ENCODE results near the gene COQ10A. TPM values are rescaled to one million over a fixed set of nuclear protein-coding genes. Genes with fewer than 3 reads are reported as not detected.

The COQ10A gene
- total RNA-seq, 2 donors from 2014 or later = 20.5 to 23.2 TPM

DNA sequence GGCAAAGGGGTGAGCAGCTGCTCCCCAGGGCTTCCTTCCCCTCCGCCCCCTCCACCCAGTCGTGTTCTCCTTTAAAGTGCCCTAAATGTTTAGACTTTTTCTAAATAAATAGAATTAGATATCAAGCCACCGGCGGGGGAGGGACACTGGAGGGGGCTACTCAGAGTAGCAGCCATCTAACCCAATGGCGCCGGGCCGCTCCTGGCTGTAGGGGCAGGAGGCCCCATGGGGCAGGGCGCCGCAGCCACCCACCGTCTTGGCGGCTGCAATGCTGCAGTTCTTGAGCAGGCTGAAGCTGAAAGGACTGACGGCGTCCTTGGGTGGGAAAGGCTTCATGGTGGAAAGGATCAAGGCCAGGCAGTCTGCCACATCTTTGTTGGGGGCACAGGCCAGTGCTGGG, 23.8 kb upstream of the COQ10A start:
- no peak overlapping the region for H3K9ac ChIP-seq (ENCODE audit: extremely low read depth, low read length, poor library complexity, severe bottlenecking)
- 96 to 97% methylated on average over 5 to 11 of the region's 13 CpGs for WGBS, 2 experiments (ENCODE audit: insufficient coverage in 1 of 2, insufficient read length in 1 of 2)
- H3K4me3 Mint-ChIP-seq = no peak overlapping the region

DNA sequence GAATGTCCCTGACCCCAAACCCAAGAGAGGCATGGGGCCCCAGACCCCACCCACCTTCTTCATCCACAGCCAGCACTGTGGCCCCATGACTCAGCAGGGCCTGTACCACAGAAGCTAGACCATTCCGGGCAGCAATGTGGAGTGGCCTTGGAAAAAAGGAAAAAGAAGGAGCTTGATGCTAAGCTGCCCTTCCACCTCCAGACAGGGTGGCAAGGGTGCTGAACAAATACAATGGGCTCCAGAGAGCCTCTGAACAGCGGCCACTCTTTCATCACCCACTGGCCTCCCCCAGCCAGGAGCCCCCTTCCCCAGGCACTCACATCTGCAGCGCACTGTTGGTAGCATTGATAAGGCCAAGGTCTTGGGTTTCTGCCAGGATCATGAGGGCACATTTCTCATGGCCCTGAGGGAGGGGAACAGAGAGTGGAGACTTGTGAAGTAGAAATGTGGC, 23.0 kb upstream of the COQ10A start:
- peaks cover 69% of the 10 kb centered on the region for H3K36me3 Mint-ChIP-seq (ENCODE audit: low read depth)
- no peaks in the 10 kb centered on the region for H3K27me3 Mint-ChIP-seq (ENCODE audit: insufficient read depth)
- no peak overlapping the region for H3K4me3 Mint-ChIP-seq
- Histone ChIP-seq H3K4me3 (ENCODE audit: low read length) (no peak overlapping the region), H3K27ac (ENCODE audit: low read depth, low read length) (no peak overlapping the region), H3K4me1 (ENCODE audit: control insufficient read depth, insufficient read depth, low read length) (no peaks in the 10 kb centered on the region), H3K9me3 (ENCODE audit: control insufficient read depth, low read length) (no peaks in the 10 kb centered on the region), H3K9ac (ENCODE audit: extremely low read depth, low read length, poor library complexity, severe bottlenecking) (no peak overlapping the region), H3K27me3 (ENCODE audit: control insufficient read depth, insufficient read depth, low read length, poor library complexity, severe bottlenecking) (no peaks in the 10 kb centered on the region), H3K36me3 (ENCODE audit: control insufficient read depth, insufficient read depth, low read length) (peaks cover 74% of the 10 kb centered on the region)
- no peak for DNase-seq
- H3K9me3 Mint-ChIP-seq = no peaks in the 10 kb centered on the region
- TF ChIP-seq, protein P1, sequence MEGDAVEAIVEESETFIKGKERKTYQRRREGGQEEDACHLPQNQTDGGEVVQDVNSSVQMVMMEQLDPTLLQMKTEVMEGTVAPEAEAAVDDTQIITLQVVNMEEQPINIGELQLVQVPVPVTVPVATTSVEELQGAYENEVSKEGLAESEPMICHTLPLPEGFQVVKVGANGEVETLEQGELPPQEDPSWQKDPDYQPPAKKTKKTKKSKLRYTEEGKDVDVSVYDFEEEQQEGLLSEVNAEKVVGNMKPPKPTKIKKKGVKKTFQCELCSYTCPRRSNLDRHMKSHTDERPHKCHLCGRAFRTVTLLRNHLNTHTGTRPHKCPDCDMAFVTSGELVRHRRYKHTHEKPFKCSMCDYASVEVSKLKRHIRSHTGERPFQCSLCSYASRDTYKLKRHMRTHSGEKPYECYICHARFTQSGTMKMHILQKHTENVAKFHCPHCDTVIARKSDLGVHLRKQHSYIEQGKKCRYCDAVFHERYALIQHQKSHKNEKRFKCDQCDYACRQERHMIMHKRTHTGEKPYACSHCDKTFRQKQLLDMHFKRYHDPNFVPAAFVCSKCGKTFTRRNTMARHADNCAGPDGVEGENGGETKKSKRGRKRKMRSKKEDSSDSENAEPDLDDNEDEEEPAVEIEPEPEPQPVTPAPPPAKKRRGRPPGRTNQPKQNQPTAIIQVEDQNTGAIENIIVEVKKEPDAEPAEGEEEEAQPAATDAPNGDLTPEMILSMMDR (conservative IDR thresholded peaks at IDR 0.05) = no peak
- WGBS, 2 experiments (ENCODE audit: insufficient coverage in 1 of 2, insufficient read length in 1 of 2) = 93% methylated on average over 3 of the region's 3 CpGs; no CpG with 5 or more reads in 1 of the 2 experiments
- no peak overlapping the region for H3K27ac Mint-ChIP-seq
- no peaks in the 10 kb centered on the region for H3K4me1 Mint-ChIP-seq

More for the DNA sequence above, 23.8 kb upstream of the COQ10A start:
- DNase-seq = no peak
- Mint-ChIP-seq H3K9me3 (no peaks in the 10 kb centered on the region), H3K4me1 (no peaks in the 10 kb centered on the region), H3K27me3 (ENCODE audit: insufficient read depth) (no peaks in the 10 kb centered on the region), H3K27ac (no peak overlapping the region), H3K36me3 (ENCODE audit: low read depth) (peaks cover 69% of the 10 kb centered on the region)
- Histone ChIP-seq H3K4me1 (ENCODE audit: control insufficient read depth, insufficient read depth, low read length) (no peaks in the 10 kb centered on the region), H3K36me3 (ENCODE audit: control insufficient read depth, insufficient read depth, low read length) (peaks cover 70% of the 10 kb centered on the region), H3K4me3 (ENCODE audit: low read length) (no peak overlapping the region), H3K27me3 (ENCODE audit: control insufficient read depth, insufficient read depth, low read length, poor library complexity, severe bottlenecking) (no peaks in the 10 kb centered on the region), H3K27ac (ENCODE audit: low read depth, low read length) (no peak overlapping the region), H3K9me3 (ENCODE audit: control insufficient read depth, low read length) (no peaks in the 10 kb centered on the region)
- TF ChIP-seq, protein P1 (conservative IDR thresholded peaks at IDR 0.05) = no peak

DNA sequence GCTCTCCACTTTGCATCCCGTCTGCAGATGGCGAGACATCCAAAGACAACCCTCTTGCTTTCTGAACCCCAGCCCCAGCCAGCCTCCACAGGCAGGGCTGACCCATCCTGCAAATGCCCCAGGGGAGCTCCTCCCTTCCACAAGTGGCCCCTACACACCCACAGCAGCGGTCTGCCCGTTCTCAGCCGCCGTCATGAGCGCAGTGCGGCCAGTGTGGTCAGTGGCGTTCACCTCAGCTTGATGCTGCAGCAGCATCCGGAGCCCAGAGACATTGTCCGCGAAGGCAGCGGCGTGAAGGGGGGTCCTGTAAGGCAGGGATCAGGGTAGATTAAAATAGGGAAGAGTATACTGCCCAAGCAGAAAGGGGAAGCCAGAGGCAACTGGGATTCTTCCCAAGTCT, 22.2 kb upstream of the COQ10A start:
- no peaks in the 10 kb centered on the region for H3K27me3 ChIP-seq (ENCODE audit: control insufficient read depth, insufficient read depth, low read length, poor library complexity, severe bottlenecking)
- Mint-ChIP-seq H3K4me1 (no peaks in the 10 kb centered on the region), H3K4me3 (no peak overlapping the region), H3K36me3 (ENCODE audit: low read depth) (peaks cover 74% of the 10 kb centered on the region), H3K9me3 (no peaks in the 10 kb centered on the region), H3K27ac (no peak overlapping the region), H3K27me3 (ENCODE audit: insufficient read depth) (no peaks in the 10 kb centered on the region)
- no peak overlapping the region for H3K9ac ChIP-seq (ENCODE audit: extremely low read depth, low read length, poor library complexity, severe bottlenecking)
- WGBS, 2 experiments (ENCODE audit: insufficient coverage in 1 of 2, insufficient read length in 1 of 2) = 92 to 93% methylated on average over 13 to 14 of the region's 14 CpGs
- no peak for DNase-seq
- no peak overlapping the region for H3K4me3 ChIP-seq (ENCODE audit: low read length)
- TF ChIP-seq, protein P1 (conservative IDR thresholded peaks at IDR 0.05) = no peak
- H3K4me1 ChIP-seq (ENCODE audit: control insufficient read depth, insufficient read depth, low read length) = no peaks in the 10 kb centered on the region
- no peak overlapping the region for H3K27ac ChIP-seq (ENCODE audit: low read depth, low read length)
- H3K9me3 ChIP-seq (ENCODE audit: control insufficient read depth, low read length) = no peaks in the 10 kb centered on the region
- peaks cover 76% of the 10 kb centered on the region for H3K36me3 ChIP-seq (ENCODE audit: control insufficient read depth, insufficient read depth, low read length)
